GDM1 (cell line): ENCODE results near the gene RAI1.

Source experiments
- DNase-seq: peaks from one replicate; lab custom pipeline; 2025; lab: John Stamatoyannopoulos, UW

RAI1 gene

DNA sequence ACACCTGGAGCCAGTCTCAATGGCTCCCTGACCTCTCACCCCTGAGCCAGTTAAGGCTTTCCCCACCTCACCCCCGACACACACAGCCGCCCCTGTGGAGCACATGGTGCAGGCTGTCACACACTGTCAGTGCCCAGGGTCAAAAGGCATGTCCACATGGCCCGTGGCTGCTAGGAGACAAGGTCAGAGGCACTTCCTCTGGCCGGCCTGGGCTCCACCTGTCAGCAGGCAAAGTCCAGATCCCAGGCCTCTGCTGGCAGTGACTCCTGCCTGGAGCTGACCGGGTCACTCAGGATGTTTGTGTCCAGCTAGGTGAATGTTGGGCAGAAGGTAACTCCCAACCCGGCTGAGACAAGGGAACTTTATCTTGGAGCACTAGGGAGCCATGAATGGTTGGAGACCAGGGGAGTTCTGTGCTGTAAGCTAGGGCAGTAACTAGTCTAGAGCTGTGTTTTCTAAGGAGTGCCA is 149.5 kb downstream of the RAI1 start:
- no peak for DNase-seq

DNA sequence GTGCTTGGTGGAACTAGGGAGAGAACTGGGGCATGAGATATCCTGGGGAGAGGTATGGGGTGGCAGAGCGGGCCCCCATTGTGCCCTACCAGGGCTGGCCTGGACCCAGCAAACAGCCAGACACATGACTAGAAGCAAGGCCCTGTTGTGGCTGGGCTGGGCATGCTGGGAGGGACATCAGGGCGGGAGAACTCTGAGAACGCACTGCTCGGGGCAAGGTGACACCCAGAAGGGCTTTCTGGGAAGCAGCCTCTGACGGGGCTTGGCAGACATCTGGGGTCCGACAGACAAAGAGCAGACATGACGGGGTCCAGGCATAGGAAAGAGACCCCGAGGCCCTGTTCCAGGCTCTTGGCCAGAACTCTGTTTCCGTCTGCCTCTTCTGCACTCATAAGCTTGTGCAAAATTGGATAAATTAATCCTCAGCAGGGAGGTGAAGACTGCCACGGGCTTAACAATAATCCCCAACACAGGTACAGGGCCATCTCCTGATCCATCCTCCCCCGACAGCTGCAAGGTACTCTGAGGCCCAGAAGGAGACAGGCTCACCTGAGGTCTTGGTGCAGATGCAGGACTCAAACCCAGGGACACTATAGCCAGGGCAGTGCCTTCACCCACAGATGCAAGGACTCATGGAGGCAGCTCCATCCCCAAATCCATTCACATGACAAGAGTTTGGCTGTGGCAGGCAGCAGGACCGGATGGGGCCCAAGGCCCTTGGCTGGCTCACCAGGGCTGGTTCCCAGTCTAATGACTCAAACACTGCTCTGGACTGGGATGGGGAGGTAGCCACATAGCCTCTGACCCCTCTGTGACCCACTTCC is 150.2 kb downstream of the RAI1 start:
- DNase-seq: no peak

DNA sequence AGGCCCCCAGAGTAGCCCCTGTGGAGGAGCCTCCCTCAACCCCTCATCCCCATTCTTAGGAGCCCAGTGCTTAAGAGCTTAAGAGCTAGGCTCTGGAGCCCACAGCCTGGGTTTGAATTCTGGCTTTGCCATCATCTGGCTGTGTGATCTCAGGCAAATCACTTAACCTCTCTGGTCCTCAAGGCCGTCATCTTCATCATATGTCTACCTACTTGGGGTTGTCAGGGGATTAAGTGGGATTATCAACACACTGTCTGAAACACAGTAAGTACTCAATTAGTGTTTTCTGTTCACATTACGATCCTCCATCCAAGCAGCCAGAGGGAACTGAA is 150.7 kb downstream of the RAI1 start:
- DNase-seq: no peak

DNA sequence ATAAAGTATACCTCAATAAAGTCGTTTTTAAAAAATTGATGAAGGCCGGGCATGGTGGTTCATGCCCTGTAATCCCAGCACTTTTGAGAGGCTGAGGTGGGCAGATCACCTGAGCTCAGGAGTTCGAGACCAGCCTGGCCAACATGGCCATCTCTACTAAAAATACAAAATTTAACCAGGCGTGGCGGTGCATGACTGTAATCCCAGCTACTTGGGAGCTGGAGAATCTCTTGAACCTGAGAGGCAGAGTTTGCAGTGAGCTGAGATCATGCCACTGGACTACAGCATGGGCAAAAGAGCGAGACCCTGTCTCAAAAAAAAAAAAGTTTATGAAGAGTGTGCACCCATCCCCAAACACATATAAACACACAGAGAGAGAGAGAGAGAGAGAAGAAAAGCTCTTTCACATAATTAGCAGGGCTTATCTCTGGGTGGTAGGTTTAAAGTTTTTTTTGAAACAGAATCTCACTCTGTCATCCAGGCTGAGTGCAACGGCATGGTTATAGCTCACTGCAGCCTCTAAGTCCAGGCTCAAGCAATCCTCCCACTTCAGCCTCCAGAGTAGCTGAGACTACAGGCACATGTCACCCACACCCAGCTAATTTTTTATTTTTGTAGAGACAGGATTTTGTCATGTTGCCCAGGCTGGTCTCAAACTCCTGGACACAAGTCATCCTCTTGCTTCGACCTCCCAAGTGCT is 152.6 kb downstream of the RAI1 start:
- DNase-seq: no peak

DNA sequence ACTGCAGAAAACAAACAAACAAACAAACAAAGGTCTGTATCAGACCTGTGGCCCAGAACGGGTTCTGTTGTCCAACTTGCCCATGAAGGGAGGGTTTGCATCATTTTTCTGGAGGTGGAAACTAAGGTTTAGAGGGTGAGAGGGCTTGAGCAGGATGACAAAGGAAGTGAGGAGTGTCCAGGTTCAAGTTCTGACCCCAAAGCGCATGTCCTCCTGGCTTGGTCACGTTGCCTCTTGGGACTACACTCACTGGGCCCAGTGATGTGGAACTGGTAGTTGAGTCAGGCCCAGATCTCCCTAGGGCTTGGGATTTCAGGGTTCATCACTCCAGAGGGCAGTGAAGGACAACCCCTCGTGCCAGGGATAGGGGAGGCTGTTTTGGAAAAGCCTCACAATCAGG is 153.7 kb downstream of the RAI1 start:
- no peak for DNase-seq

DNA sequence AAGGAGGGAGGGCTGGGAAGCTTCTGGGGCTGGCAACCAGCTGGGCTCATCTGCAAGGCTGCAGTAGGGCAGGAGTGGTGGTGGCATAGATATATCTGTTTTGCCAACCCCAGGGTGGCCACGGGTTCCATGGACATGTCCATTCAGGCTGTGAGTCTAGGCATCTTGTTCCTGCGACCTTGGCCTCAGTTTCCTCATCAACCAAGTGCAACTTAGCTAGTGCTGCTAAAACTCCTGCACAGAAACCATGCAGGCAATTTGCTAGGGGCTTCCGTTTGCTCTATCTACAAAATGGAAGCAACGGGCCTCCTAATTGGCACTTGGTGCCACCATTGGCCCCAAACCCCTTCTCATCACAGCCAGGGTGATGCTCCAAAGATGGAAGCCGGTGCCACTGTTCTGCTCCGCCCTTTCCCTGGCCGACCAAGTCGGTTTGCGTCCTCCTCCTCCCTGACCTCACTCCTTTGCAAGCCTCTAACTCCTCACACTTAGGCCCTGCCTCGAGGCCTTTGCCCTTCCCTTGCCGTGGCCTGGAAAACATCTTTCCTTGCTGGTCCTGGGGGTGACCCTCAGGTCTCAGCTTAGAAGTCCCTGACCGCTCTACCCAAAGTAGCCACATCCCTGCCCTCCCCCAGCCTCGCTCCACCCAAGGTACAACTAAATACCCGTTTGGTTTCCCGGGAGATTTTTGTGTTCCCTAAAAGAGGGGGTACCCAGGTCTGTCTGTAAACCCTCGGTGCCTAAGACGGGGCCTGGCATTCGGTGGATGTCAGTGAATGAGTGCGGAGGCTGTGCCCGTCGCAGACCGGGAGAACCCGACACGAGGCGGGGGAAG is 154.4 kb downstream of the RAI1 start:
- DNase-seq: no peak

DNA sequence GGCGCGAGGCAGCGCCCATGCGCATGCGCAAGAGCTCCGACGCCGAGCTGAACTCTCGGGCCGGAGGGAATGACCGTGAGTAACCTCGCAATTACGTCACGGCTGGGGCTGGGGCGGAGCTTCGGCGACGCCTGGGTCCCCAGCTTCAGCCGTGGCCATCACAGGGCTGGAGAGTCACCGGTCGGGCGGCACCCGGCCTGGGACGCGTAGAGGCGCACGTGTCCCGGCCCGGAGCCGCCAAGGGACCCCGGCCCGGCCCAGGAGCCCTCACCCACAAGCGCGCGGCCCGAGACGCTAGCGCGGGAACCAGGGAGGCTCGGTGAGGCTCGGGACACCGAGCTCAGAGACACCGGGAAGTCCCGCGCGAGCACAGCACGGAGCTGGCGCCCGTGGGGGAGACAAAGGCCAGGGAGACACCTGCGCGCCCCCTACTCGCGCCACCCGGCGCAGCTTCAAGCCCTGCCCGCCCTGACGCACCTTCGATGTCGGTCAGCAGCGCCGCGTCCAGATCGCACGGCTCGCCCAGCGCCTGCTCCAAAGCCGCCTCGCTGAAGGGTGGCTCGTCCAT is 155.1 kb downstream of the RAI1 start:
- DNase-seq: peak; percentile 90

DNA sequence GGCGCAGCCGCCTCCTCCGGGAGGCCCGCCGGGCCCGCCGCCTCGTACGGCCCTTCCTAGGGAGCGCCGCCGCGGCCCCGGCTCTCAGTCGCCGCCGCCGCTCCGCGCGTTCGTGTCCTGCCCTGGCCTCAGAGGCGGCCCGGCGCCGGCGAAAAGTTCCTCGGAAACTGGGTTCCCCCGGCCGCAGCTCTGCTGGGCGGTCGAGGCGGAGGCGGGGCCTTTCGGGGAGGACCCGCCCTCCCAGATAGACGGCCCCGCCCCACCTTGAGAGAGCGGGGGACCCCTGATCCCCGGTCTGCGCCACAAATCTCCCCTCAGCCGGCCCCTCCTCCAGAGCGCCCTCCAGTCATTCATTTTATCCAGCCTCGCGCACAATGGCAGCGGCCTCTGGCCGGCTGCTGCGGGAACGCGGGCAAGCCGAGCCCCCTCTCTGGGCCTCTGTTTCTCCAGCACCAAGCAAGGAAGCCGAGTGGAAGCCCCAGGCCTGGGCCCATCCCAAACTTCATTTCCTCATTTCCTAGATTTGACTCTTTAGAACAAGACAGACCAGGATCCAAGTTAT is 155.6 kb downstream of the RAI1 start, which contains the start of gene SREBF1:
SREBF1 (minus strand) TSS at position 169 of the 562 bp plus-strand sequence. CDS start 169 bp downstream, outside the sequence.
- peak; percentile 45 for DNase-seq

DNA sequence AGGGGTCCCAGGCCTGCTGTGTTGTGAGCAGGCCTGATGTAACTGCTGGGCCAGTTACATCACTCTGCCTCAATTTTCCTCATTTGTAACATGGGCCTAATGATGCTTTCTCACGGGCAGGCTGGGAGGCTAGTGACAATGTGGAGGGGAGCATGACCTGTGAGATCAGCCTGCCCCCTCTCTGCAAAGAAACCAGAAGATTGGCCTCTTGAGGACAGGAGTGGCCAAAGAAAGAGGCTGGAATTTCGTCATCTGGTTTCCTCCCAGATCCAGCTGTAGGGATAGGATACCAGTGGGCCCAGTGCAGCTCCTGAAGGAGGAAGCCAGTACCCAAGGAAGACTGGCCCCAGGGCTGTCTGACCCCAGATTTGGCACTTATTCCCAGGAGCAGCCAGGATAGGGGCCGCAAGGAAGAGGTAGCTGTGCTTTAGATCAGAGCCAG is 156.1 kb downstream of the RAI1 start:
- DNase-seq: no peak

DNA sequence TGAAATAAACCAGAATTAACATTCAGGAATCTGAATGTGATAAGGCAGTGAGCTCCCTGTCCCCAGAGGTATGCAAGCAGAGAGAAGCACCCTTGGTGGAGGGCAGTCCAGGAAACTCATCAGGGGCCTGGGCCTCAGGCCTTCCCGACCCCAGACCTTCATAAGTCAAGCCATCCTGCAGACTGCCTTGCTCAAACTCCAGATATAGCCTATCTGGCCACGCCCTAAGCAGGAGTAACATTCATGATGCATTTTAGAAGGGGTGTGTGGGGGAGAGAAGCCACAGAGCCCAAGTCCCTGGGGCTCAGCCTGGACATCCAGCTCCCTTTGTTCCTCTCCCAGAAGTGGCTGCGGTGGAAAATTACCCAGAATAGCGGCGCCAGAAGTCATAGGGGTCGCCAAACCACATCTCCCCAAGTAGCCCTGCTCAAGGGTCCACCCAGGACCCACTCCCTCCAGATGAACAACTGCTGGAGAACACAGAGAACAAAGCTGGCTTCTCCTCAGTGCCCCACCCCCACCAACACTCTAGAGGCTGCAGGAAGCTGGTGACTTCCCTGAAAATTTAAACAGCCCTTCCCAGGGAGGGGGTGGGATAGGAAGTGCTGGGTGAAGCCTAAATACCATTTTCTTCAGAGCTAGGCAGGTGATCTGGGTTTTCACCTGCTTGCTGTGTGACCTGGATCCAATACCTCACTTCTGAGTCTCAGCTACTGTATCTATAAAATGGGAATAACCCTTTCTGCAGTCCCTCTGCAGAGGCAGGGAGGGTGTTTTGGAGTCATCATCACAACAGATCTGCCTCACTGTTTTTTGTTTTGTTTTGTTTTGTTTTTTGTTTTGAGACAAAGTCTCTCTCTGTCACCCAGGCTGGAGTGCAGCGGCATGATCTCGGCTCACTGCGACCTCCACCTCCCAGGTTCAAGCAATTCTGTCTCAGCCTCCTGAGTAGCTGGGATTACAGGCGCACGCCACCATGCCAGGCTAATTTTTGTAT is 157.0 kb downstream of the RAI1 start:
- DNase-seq: peak; percentile 67

DNA sequence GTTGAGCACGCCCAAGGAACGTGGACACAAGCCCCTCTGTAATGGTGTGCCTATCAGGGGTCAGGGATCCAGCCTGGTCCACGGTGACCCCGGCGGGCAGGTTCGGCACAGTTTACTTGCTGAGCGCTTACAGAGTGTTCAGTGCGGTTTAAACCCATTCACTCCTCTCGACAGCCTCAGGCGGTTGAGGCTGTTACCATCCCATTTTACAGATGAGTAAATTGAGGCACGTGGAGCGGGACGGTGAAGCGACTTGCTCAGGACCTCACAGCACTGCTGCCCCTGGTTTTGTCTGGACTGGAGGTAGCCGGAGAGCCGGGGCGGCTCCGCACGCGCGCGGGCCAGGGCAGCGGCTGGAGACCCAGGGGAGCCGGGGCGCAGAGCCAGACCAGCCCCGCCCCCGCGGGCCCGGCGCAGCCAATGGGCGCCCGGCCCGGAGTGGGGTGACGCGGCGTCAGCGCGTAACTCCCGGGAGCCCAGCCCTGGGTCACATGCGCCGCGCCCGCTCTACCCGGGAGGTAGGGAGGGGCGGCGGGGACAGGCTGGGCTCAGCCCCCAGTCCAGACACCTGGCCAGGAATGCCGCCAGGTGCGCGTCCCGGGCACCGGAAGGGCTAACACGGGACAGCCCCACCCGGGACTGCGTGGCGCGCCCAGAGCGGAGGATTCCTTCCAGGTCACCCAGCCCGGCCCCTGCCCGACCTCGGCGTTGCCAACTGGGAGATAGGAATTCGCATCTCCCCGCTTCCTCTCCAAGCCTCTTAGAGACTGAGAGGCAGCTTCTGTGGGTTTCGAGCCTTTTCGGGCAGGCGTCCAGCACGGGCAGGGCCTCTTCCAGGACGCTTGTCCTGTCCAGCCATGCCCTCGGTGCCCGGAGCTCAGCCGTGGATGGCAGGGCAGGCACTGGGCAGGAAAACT is 158.8 kb downstream of the RAI1 start:
- DNase-seq: no peak

DNA sequence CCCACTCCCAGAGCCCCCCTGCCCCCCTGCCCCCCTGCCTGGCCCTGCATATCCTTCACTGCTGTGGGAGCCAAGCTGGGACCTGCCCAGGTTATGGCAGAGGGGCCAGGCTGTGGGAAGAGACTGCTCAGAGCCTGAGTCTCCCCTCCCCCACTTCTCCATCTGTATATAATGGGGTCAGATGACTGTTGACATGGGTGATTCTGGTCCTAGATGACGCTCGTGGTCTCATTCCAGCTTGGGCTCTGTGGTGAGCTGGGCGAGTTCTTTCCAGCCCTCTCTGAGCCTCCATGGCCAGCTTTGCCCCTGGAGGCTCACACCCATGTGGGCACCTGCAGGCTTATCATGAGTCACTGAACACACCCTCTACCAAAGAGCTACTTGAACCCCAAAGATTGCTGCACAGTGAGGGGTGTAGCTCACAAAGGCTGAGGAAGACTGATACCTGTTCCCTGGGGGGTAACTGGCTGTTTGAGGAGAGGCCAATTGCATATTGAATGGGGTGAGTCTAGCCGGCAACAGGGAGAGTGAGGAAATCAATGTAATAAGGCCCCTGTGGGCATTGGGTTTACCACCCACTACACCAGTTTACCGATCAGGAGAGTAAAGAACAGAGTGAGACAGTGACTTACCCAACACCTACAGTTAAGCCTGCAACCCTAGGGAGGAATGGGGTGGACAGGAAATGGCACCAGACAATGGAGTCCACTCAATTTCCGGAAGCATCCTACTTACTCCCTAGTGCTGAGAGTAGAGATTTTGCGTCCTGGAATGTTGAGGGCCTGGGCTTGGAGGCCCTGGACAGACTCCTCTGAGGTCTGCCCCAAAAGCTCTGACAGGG is 159.7 kb downstream of the RAI1 start:
- no peak for DNase-seq

DNA sequence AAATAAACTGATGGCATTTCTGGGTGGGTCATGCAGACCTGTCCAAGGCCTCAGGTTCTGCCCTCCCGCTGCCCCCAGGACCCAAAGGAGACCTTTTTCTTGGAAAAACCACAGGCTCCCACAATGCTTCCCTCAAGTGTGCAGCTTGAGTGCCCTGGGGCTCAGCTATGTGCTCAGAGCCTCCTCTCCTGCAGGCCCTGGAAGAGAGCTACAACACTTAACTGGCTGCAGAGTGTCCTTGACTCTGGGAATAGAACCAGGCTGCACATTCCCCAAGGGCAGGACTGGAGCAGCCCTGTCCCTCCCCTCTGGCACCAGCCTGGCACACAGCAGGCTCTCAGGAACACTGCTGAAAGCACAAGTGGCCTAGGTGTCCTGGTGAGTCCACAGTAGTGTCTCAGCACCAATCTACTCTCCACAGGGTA is 160.4 kb downstream of the RAI1 start:
- no peak for DNase-seq

DNA sequence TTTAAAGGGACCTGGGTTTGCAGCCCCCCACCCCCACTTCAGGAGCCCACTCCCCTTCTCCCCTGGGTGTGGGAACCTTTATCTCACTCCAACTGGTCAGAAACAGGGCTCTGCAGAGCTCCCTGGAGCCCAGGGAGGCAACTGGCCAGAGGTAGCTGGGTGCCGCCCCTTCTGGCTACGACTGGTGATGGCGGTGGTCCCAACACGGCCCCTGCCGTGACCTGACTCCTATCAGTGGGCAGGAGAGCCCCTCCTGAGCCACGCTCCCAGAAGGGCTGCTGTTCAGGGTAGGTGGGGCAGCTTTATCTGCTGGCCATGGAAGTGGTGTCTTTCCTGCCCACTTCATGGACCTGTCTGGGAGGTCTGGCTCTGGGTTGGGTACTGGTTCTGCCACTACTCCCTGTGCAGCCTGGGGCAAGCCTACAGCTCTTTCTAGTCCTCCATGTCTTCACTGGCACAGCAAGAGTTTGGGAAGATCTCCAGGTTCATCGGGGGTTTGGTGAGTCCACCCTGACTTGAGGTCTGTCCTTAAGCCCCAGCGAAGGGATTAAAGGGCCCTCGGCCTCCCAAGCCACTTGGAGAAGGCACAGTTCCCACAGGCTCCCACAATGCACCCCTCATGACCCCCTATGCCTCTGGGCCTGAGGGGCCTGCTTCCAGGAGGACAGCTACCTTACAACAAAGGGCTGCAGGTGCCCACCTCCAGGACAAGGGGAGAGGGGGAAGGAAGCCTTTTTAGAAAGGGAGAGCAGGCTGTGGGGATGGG is 161.0 kb downstream of the RAI1 start:
- no peak for DNase-seq

DNA sequence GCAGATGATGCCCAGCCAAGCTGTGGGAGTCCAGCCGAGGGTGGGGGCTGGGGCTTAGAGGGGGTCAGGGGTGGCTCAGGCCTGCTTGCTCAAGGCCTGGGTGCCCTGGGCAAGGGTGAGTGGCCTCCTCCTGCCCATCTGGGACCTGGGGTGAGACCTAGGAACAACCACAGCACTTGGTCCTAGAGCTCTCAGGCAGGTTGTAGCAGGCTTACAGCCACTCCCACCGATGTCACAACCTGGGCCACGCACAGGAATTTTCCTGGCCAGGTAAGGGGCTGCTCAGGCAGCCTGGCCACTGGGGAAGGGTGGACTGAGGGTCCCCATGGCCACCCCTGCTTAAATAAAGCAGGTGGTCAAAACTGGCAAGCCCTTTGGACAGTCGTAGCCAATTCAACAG is 161.8 kb downstream of the RAI1 start:
- no peak for DNase-seq

DNA sequence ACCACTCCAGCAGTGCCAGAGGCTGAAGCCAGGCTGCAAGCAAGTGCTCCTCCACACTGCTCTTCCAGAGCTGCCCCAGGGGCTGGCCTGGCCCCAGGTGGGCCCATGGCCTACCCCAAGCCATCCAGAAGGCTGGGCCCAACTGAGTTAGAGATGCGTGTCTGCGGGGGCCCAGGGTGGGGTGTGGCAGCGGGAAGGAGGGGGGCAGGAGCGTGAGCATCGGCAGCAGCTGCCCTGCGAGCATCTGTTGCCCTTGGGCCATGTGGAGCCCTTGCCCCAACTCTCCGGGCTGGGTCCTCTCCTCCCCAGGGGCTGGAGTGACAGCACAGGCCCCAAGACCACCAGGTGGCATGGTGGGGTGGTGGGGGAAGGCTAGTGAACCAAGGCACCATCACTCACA is 162.8 kb downstream of the RAI1 start:
- no peak for DNase-seq

DNA sequence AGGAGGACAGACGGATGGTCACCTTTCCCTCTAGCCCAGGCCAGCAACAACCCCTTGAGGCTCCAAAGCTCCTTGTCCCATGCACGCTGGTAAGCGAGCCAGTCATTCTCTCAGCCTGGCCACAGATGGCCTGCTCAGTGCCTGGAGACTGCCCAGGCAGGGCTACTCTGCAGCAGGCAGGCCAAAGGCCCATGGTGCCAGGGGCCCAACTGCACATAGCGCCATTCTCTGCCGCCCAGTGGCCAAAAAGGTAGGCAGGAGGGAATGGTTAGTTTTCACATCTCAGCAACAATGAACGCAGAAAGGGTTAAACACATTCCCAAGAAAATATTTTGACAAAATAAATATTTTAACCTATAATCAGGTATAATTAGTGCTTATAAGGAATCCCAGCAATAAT is 163.2 kb downstream of the RAI1 start:
- no peak for DNase-seq
